T follicular helper cell (primary cell): ENCODE measurements around the gene ZDHHC7.

Experiments used
- DNase-seq: peaks from one replicate; pipeline ENCODE4 v3.0.0-alpha.2; 2020; ENCODE audit warnings: low read depth

The ZDHHC7 gene

DNA sequence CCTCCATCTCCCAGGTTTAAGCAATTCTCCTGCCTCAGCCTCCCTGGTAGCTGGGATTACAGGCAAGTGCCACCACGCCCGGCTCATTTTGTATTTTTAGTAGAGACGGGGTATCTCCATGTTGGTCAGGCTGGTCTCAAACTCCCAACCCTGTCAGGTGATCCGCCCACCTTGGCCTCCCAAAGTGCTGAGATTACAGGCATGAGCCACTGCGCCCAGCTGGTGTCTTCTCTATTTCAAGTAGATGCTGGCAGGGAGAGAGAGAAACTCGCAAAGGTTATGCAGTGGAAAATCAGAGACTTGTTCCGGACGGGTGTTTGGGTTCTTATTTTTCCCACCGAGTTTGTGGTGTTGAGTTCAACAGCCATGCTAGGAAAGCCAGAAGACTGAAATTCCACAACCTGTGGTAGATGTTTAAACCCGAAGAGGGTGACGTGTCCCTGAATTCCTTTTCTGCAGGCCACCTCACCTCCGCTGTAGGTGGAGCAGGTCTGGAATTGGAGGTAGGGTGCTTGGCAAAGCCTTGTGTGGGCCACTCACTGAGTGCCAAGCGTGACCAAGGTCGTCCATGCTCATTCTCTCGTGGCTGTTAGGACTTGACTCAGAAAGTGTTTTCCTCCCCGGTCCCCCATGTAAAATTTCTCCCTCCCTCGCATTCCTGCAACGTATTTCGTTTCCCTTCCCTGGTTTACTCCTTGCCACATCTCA is 7.3 kb upstream of the ZDHHC7 start:
- no peak for DNase-seq

DNA sequence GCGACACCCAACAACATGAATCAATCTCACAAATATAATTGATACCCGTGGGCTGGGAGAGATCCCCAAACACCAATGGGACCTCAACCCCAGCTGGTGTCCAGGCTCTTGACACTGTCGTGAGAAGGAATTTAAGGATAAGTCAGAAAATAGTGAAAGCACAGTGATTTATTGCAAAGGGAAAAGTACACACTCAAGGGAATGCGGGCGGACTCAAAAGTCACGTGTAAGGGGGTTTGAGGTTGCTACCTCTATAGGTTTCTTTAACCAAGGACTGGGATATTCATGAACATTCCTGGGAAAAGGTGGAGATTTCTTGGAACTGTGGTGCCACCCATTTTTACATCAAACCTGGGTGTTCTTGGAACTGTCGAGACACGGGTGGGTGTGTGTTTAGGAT is 6.3 kb upstream of the ZDHHC7 start:
- no peak for DNase-seq

DNA sequence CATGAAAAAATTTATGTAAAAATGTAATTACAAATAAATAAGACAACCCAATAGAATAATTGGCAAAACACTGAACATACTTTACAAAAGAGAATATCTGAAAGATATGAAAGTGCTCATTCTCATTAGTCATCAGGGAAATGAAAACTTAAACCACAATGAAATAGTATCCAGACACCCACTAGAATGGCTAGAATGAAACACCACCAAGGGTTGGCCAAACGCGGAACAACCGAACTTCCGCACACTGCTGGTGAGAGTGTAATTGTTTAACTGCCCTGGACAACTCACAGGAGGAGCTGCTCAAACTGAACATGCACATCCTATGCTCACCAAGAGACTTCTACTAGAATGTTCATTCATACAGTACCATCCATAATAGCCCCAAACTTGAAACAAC is 5.8 kb upstream of the ZDHHC7 start:
- DNase-seq = no peak

DNA sequence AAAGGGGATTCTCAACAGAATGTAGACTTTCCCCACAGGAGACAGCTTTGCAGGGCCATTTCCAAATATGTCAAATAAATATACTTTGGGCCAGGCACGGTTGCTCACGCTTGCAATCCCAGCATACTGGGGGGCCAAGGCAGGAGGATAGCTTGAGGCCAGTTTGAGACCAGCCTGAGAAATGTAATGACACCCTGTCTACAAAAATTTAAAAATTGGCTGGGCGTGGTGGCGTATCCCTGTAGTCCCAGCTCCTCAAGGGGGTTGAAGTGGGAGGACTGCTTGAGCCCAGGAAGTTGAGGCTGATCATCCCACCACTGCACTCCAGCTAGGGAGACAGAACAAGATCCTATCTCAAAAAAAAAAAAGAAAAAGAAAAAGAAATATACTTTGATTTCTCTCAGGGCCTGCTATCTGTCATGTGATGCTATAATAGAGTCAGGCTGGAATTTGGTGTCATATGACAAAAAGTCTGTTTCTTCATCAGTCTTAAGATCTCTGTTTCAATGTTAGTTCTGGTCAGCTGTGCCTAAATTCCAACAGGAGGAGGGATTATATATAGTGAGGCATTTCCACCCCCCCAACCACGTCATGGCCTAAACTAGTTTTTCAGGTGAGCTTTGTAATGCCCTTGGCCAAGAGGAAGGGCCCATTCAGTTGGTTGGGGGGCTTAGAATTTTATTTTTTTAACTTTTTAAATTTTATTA is 4.3 kb upstream of the ZDHHC7 start:
- no peak for DNase-seq

DNA sequence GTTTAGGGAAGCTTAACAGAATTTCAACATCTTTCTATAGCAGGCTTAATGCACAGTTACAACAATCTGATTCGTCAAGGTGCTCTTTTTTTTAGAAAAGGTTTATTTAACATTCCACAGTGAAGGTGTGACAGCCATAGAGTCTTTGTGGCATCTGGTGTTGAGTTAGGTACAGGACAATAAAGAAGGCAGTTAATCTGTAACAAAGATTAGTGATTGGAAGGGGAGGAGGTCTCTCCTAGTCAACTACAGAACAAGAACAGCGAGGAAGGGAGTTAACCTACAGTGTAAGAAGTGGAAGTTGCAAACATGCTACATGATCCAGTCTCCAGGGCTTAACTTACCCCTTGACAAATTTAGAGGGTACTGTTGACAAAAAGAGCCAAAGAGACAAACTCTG is 3.0 kb upstream of the ZDHHC7 start:
- DNase-seq = no peak

DNA sequence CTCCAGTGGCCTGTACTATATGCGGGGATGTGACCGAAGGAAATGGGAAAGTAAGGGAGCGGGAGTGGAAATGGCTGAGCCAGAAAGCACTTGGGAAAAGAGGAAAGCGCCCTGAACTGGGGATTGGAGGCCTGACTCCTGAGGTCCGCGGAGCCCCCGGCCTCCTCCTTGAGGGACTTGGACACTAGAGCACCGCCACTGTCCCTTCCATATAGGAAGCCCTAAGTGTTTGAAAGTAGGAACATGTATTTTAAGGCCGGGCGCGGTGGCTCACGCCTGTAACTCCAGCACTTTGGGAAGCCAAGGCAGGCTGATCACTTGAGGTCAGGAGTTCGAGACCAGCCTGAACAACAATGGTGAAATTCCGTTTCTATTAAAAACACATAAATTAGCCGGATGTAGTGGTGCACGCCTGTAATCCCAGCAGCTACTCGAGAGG is 530 bp upstream of the ZDHHC7 start:
- DNase-seq = no peak

DNA sequence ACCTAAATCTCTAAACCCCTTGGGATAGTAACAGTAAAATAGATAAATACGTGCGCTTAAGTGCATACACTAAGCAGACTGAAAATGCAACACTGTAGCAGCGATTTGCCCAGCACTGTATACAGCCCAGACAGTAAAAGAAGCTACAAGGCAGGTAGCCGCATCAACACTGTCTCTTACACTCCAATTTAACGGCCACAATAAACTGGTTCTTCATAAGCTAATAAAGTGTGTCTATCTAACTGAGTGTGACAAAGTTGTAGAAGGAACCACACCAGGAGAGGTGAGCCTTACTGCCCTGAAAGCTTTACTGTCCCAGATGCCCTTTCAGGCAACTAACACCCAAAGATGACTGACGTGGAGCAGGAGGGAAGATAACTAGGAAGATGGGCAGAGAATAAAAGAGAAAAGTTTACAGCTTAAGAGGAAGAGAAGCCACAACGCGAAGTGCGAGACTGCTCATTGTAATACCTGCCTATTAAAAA is 847 bp downstream of the ZDHHC7 start:
- no peak for DNase-seq

DNA sequence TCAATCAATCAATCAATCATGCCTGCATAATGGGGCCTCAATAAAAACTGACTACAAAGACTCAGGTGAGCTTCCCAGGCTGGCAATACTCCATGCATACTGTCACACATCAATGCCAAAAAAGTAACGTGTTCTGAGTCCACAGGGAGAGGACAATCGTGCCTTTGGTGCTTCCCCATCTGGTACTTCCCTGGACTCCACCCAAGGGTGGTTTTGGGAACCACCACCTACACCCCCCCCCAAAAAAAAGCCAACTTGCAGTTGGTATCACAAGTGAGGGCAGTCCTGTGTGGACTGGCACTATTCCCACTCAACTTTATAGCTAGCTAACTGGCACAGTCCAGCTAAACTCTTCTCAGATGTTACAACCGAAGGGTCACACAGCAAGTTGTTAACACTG is 3.1 kb downstream of the ZDHHC7 start:
- DNase-seq = no peak

DNA sequence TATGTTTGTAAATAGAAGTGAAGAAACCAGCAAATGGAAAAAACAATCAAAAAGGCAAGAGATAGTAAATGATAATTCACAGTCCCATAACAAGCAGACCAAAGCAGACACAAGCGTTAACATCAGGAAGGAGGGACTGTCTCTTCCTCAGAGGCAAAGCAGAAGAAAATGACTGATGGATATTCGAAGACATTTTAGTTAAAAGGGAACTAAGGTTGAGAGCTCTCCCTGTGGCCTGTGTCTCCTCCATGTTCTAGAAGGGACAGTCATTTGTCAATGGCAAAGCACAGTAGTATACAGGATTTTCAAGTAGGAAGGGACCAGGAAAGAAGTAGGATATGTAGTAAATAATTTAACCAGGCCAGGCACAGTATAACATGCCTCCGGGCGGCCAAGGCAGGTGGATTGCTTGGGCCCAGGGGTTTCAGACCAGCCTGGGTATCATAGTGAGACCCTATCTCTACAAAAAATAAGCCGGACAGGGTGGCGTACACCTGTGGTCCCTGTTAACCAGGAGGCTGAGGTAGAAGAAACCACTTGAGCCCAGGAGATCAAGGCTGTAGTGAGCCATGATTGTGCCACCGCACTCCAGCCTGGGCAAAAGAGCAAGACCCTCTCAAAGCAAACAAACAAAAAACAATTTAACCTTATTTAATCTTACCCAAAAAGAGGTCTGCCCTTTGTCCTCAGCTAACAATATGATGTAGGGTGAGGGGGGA is 3.7 kb downstream of the ZDHHC7 start:
- no peak for DNase-seq

DNA sequence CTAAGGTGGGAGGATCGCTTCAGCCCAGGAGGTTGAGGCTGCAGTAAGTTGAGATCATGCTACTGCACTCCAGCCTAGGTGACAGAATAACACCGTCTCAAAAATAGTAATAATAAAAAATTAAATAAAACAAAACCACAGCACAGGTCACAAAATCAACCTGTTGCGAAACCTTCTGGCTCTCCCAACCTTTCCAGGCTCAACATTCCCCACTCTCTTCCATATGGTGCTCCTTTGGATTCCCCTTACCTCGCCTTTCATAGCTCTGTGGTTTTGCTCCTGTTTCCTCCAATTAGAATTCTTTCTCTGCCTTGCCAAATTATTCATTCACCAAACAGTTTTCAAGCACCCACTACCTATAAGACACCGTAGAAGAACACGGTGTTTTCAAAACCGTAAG is 4.7 kb downstream of the ZDHHC7 start:
- no peak for DNase-seq

DNA sequence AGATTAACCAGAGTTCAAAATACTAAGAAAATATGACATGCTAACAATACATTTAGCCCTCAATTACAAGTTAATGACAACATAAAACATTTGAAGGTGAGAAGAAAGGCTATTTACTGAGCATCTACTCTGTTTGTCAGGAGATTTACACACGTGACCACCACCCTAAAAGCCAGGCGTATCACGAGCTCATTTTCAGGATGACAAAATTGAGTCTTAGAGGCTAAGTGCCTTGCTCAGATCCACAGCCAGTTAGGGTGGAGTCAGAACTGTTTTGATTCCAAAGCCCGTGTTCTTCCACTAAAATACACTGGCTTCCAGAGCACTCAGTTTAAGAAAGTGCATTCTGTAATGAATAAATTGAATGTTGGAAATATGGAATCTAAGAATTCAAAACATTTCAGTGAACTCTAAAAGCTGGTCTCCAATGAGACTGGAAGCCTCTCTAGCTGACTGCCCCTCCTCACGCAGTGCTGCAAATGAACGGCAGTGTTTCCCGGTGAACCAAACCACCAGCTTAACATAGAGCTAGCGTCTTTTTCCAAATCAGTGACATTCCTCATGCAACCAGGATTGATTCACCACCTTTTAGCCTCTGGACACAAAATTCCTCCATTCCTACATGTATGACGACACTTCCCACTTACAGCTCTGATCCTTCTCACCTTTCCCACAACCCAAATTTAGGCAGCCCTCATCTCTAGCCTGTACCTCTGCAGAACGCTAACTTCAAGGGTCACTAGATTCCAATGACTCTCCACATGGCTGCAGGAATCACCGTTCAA is 5.9 kb downstream of the ZDHHC7 start:
- DNase-seq = no peak

DNA sequence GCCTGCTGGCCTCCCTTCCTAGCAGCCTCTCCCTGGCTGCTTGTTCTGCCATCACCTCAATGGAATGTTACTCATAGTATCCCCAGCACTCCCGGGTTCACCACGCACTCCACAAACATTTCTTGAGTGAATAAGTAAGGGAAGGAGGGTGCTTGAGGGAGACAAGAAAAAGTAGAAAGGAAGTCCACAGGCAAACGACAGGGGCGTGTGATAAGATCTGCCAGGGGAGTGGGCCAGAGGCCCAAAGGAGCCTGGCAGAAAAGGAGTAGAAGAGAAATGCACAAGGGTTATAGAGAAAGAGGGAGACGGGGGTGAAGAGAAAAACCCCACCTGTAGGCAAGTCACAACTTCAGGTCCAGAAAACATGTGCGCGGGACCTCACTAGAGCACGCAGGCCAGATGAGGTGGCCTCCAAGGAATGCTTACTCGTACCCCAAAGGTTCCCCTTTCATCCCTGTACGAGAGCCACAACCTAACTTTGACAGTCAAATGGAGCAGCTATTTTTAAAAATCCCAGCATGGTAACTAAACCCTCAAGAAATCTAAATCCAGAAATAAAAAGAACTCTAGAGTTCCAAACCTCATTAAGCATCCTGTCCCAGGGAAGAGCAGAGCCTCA is 6.6 kb downstream of the ZDHHC7 start:
- DNase-seq = no peak

DNA sequence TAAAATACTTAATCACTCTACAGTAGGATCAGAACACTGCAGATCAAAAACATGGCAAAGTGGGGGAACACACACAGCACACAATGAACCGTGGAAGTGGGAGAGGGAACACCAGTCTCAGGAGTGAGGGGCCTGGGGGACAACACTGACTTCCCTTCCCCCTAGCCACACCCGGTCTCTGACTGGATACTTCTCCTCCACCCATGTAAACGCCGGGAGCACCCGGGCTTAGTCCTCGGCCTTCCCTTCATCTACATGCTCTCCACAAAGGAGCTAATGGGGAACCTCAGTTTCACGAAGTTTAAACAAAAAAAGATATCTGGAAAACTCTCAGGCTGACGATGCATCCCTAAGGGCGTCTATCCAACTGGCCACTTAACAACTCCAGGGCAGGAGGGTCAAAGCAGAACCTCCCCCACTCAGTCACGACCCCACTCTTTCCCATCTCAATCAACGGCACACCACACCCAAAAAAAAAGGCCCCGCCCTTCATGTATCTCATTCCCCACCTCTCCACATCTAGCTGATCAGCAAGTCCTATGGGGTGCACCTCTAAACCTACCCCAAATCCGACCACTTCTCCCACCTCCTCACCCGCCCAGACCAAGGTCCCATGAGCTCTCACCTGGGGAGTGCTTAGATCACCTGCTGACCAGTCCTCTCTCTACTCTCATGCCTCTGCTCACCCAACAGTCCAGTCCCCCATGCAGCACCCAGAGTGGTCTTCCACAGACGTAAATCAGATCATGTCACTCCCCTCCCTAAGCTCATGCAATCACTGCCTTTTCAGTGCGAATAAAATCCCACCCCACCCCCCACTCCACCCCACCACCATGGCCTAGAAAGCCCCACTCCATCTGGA is 7.4 kb downstream of the ZDHHC7 start:
- DNase-seq = no peak

DNA sequence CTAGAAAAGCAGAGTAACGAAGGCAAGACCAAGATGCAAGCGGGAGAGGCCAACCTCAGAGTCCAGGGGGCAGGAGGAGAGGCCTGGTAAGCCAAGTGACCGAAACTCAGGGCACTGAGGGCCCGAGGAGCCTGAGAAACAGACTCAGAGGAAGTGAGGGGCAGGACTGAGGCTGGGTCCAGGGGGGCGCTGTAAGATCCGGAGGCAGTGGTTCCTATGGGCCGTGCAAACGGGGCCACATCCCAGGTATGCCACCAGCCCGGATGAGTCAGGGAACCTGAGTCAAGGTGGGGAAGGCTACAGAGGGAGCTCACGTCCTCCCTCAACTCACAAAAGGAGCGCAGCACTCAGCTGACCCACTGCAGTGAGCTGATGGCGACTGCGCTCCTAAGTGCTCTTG is 8.3 kb downstream of the ZDHHC7 start:
- no peak for DNase-seq

DNA sequence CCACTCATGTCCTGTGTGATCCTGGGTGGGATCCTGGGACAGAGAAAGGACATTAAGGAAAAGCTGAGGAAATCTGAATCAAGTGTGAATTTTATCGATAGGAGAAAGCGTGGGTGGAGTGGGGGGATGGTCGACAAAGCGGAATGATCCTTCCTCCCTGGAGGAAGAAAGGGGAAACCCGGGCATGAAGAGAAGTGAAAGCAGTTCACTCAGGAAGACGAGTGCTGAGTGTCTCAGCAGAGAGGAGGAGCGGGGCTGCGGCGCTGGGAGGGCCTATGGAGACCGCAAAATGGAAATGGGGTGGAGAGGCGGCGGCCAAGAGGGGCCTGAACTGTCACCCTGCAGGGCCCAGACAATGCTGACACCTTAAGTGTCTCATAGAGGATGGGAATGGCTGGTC is 8.7 kb downstream of the ZDHHC7 start:
- DNase-seq = no peak

DNA sequence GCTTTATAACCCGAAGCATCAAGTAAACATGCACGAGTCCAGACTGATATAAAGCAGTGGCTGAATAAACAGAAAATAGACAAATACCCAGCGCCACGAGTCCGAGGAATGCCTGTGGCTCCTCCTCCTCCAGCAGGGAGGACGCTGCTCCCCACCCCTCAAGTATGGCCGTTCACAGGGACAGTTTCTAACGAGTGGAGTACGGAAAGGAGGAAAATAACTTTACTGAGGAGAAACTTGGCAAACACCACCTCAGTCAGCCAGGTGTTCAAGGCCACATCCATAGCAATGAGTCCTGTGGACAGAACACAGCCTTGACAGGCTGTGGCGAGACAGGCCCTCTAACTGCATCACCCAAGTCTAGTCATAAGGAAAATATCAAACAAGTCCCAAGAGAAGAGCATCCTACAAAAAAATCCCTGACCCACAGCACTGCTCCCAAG is 9.2 kb downstream of the ZDHHC7 start:
- DNase-seq = no peak

DNA sequence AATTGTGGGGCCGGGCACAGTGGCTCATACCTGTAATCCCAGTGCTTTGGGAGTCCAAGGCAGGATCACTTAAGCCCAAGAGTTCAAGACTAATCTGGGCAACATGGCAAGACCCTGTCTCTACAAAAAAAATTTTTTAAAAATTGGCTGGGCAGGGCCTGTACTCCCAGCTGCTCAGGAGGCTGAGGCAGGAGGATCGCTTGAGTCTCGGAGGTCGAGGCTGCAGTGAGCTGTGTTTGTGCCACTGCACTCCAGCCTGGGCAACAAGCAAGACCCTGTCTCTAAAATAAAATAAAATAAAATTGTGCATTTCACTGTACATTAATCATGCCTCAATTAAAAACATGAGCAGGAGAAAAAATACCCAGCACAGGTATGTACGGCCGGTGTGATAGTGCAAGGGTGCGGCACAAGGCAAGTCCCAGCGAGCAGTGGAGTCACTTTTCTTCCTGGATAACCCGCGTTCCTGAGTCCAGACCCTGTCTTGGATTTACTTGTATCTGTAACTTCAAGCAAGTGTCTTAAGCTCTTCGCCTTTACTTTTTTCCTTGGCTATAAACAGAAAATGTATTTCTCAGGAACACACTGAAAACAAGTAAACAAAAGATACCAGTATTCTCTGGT is 11.4 kb downstream of the ZDHHC7 start:
- no peak for DNase-seq

DNA sequence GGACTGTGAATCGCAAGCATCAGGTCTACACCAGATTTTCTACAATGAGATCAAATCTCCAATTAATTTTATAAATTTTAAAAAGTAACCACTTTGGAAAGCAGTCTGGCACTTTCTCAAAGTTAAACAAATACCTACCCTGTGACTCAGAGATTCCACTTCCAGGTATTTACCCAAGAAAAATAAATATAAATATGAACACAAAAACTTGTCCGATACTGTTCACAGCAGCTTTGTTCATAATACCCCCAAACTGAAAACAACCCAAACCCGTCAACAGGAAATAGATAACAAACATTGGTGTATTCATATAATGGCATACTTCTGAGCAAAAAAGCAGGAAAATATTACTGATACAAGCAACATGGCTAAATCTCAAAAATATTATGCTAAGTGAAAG is 12.1 kb downstream of the ZDHHC7 start:
- no peak for DNase-seq

DNA sequence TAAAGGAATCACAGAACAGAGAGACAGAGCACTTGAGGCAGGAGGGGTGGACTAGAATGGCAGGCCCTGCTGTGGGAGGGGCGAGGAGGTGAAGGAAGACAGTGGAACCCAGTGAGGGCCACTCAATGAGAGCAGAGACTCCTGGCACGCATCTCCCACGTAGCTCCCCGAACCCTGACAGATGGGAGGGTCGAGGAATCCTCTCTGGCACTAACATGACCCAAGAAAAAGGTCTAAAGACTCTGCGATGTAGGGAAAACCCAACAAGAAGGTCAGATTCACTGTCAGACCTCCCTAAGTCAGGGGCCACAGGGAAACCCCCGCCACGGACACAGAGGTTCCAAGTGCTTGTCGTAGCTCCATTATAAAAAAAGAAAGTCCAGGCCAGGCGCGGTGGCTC is 15.0 kb downstream of the ZDHHC7 start:
- DNase-seq = no peak

DNA sequence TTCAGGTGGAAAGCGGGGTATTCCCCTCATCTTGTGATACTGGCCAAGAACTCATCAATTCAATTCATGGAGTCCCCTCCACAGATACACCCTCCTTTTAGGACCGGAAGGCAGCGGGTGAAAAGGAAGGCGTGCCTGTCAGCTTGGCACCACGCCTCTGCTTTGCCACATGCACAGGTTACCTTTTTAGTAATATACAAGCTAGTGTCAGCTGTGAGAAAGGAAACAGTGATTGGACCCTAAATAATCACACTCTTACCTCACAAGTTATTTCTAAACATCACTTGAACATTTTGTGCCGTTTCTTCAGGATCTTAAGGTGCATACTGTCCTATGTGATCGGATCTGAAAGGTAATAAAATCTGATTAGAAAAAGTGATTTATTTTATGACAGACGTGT is 15.7 kb downstream of the ZDHHC7 start:
- no peak for DNase-seq
